Activated T-cell treated with anti-CD3 and anti-CD28 coated beads, Interleukin-2, amount 50 U/mL, for 48 hours (primary cell): ENCODE measurements around the gene CRABP2.

ENCODE experiments used
- DNase-seq, 2 experiments: peaks; one replicate each; pipeline ENCODE4 v3.0.0-alpha.2; 2020

The CRABP2 gene

GRCh38 chr1:156705321-156705917, at the start of gene CRABP2:
CRABP2 (minus strand) TSS chr1:156705583; CDS start chr1:156705446, 137 bp downstream.
- peak; percentile 61 to 62 for DNase-seq

DNA sequence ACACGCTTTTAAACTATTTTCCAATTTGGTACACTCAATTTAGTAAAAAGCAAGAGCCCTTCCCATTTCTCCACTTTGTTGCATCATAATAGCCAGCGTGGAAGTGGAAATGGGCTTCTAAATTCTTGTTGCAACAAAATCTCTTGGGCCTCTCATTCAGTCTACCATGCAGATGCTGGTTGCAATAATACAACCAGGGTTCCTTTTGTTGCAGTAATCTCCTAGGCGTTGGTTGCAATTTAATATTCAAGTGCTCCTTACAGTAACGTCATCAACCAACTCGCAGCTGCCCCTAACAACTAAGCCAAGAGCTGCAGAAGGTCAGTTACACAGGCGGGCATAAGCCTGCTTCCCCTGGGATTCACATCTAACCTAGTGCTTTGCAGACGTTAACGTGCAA, 48.8 kb upstream of the CRABP2 start:
- DNase-seq: no peak

DNA sequence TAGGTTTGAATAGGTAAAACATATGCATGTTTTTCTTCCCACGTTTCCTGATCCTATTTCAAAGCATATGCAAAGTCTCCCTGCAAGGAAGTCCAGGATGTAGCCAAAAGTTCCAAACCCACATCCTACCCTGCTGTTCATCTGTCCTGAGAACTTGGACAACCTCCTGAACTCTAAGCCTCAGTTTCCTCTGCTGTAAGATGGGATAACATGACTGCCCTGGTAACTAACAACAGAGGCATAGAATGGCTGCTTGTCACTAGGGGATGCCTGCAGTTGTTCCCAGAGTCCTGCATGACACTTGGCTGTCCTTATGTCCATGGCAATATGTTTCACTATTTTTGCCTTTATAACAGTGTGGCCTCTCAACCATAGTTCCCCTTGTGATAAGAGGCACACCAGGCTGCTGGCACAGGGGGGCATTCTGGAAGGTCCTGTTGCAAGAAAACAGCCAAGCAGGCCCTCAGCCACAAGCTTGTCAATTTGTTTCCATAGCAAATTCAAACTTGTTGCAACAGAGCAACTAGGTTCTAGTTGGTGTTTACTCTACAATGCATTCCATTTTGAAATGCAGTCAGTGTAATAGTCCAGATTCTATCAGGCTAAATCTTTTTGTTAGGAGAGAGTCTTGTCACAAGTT, 47.6 kb upstream of the CRABP2 start:
- no peak for DNase-seq

DNA sequence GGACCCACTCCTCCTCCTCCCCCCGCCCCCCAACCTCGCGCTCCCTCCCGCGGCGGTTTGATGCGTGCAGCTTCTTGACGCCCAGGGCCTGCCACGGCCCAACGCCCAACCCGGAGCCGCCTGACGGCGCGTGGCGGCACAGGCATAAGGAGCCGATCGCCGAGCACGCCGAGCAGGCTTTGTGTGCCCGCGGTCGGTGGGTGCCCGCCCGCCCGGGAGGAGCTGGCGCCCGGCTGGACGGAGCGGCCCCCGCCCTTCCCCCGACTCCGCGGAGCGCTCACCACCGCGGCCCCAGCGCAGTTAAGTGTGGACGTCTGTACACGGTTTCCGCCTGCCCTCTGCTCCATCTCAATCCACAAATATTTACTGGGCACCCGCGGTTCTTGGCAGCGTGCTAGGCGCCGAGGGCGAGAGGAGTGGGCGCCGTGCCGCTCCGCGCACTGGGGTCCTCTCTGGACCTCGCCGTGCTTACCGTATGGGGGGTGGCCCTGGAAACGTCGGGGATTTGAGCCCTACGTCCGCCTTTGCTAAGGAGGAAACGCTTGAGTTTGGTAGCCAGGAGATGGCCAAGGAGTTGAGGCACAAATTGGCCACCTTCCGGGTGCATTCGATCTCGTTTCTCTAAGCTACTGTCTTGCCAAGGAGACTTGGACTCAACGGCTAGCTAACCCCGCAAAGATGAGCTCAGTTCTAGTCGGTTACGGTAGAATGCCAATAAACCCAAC, 46.5 kb upstream of the CRABP2 start:
- peak; percentile 98 for DNase-seq

- no peak for DNase-seq
Measured at GRCh38 chr1:156751451-156751756, 46.0 kb upstream of the CRABP2 start, which contains the start of gene HDGF. HDGF (minus strand) TSS chr1:156751675; CDS start chr1:156751429, 246 bp downstream.

DNA sequence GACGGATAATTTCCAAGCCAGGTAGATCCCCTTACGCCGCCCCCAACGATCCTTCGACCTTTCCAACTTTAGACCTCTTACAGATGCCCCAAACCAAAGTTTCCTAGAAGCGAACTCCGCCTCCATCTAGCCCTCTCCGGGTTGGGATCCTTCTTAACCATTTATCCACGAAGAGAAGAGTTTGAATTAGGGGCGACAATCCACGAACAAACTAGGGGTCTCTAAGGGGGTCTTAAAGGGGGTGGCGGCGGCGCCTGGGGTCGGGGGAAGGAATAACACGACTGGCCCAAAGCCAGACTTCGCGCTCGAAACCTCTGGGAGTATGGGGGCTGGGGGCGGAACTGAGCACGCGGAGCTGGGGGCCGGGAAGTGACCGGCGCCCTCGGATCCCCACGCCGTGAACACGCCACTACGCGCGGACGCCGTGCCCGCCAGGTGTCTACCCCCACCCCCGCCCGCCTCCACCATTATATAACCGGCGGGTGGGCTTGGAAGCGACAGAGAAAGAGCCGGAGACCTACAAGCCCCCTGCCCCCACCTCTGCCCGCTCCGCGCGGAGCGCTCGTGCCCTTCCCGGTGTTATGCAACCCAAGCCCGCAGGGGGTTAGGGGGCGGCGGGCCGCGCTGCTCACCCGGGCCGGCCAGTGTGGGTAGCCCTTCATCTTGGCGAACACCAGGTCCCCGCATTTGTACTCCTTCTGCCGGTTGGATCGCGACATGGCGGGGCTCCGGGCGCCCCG, 45.5 kb upstream of the CRABP2 start:
- DNase-seq: peak; percentile 61 to 69

DNA sequence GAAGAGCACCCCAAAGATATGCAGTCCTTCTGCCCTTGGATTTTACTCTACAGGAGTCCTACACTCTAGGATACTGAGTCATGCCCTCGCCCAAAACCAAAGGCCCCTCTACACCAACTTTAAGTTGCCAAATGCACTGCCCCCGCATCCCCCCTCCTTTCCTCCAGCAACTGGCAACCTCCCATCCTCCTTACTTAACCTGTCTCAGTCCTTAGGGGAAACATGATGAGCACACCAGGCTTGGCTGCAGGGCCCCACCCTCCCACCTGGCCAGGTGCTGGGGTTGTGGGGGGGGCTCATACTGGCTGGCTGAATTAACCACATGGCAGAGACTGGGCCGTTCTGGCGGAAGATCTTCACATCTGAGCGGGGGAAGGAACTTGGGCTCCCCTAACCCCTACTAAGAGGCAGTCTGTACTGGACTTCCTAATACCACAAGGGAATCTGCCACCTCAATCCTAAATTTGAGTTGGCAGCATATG, 44.8 kb upstream of the CRABP2 start:
- peak; percentile 74 for DNase-seq

GRCh38 chr1:156749419-156750118, 44.2 kb upstream of the CRABP2 start:
- peak in 1 of 2 experiments; percentile 33 for DNase-seq

DNA sequence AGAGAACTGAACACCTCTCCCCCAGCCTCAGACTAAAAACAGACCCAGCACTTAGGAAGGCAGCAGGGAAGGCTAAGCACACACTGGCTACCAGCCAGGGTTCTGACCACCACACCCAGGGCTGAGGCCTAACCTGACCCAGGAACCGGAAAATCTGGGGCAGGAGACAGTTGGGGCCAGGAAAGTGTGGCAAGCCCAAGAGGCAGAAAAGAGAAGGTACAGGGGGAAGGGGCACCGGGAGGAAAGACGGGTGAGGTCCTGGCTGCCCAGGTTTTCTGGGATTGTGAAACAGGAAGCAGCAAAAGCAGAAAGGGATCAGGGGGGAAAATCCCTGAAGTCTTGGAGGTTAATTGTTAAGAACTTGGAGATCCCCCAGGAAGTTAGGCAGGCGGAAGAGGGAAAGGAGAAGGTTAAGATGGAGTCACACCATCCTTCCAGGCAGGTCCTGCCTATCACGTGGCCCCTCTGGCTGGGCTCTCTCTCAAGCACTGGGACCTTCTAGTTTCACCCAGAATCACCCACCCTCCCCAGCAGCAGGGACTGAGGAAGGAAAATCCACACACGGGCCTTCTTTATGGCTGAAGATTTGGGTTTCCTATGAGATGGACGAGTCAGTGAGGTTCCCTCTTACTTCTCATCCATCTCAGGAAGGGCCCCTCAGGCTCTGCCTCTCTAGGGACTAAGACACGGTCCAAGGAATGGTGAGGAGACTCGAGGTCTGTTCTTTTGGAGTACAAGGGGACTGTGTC, 43.5 kb upstream of the CRABP2 start:
- DNase-seq: peak; percentile 39 to 40

- DNase-seq: peak in 1 of 2 experiments; percentile 29
Measured at GRCh38 chr1:156747742-156748669, 42.6 kb upstream of the CRABP2 start.

DNA sequence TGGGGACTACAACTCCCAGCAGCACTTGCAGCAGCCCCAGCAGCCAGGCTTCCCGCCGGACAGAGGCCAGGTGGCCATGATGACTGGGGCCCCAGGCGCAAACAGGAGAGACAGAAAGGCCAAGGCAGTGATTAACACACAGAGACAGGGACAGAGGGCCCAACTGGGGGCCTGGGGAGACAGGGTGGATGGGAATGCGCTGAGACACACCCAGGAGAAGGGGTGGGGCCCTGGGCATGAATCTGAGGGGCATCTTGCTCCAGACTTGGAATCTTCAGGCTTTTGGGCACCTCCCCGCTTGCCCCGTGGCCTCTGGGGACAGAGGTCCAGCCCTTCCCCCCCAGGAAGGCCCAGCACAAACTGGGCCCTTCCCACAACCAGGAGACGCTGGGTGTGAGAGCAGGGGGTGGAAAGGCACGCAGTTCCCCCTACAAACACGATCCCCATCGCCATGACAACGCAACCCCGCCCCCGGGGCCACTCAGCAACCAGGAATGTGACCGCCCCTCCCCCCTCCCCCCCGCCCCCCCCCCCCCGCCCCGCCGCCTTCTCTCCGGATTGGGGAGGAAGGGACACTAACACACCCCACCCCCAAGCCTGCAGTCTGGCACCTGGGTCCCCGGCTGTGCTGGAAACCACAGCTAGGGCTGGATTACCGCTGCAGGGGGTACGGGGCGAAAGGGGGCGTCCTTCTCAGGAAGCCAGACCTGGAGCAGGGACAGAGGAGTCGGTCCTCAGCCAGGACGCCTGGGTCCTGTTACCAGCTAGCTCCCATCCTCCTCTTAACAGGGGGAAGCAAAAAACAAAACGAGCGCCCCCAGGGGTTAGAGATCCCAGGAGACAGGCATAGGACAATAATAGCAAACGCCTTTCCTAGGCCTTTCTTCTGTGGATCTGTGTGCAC, 41.6 kb upstream of the CRABP2 start:
- DNase-seq: peak; percentile 67 to 74

GRCh38 chr1:156746406-156746727, 41.0 kb upstream of the CRABP2 start:
- DNase-seq: no peak

DNA sequence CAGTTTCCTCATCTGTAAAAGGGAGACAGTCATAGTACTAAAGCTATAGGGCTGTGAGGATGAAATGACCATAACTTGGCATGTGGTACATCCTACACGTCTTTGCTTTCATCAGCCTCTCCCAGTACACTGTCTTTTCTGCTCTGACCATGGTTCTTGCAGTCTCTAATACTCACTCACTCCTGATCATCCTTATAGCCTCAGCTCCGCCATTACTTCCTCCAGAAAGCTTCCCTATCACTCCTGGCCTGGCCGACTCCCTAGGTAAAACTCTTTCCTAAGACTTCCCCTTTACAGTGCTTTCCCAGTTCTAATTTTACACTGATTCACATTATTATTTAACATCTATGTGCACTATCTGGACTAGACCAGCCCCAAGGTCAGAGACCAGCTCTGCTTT, 40.5 kb upstream of the CRABP2 start:
- no peak for DNase-seq

- DNase-seq: no peak
Measured at GRCh38 chr1:156744786-156745419, 39.5 kb upstream of the CRABP2 start.

DNA sequence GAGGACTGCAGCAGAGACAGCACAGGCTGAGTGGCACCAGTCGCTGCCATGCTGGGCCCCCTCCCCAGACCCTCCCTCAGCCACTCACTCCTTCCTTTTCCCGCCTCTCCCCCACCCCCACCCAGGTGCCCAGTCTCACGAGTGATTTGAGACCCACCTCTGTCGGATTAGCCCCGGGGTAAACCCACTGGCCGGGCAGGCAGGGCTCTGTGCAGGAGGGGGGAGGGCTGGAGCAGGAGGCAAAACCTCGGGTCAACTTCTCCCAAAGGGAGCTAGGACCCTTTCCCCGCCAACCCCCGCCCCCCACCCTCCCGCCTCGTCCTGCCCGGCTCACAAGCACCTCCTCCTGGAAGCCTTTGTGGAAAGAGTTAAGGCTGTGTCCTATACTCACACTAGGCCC, 39.0 kb upstream of the CRABP2 start:
- DNase-seq: no peak

DNA sequence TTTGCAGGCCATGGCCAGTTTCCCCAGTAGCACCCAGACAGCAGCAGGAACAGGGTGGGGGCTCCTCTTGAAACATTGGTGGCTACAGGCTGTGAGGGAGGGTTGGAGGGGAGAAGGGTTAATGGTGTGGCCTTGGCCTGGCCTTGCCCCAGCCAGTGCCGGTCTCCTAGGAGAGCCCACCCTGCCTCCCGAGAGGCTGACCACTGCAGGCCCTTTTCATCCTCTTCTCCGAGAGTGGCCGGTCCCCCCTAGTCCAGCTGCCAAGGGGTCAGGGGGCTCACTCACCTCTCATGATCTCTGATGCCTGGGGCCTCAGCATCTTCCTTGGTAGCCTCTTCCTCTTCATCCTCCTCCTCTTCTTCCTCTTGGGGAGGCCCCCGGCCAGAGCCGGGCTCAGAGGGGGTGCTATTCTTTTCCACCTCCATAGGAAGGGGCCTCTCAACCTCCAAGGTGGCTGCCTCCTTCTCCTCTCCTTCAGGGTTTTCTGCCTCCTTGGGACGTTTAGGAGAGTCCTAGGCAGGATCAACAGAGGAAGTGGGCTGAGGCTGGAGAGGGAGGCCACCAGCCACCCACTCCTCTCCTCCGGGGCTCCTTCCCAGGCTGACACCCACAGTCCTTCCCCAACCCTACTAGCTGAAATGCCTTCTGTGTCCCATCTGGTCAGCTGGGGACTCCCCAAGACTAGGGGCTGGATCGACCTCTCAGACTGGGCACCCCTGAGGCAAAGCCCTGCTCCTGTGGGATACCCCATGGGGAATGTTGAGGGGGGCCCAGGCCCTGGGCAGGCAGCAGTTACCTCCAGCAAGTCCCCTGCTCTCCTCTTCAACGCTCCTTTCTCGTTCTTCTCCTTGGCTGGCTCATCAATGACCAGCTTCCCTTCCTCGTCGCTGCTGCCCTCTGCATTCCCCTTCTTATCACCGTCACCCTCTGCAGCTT, 38.3 kb upstream of the CRABP2 start:
- DNase-seq: no peak

DNA sequence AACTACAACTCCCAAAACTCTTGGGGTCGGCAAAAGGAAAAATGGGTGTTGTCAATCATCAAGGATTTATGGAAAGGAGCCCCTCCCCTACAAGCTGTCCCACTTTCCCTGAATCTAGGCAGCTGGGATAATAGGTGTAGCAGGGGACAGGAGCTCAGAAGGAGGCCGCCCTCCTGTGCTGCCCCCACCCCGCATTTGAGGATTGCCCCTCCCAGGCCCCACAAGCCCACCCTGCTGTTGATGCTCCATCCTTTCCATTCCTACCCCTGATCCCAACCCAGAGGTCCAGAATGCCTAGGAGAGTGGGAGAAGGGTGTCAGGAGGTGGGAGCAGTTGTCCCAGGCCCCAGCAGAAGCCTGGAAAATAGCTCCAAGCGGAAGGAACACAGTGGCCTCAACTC, 37.4 kb upstream of the CRABP2 start:
- DNase-seq: no peak

DNA sequence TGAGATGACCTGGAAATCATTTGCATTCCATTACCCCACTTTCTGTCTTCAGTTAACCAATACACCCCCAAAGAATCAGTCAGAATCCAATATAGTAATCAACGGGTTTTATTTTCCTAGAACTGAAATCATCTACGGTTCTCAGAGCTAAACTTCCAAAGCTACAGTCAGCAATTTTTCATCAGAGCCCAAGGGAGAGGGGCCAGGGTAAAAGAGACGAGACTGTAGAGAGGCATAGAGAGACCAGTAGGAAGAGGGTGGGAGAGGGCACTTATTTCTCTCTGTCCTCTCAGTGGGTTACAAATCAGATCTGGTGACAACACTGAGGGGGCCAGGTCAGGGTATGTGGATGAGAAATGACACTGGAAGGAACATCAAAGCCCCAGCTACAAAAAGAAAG, 36.6 kb upstream of the CRABP2 start:
- DNase-seq: peak in 1 of 2 experiments; percentile 37
